Measurements from ENCODE around the gene SDK1. TPM values are rescaled to one million over a fixed set of nuclear protein-coding genes. Genes with fewer than 3 reads are reported as not detected.

Gene SDK1
- total and polyA plus RNA-seq, 2 experiments from 2014 or later, result 2.1 to 10.0 TPM

- Mint-ChIP-seq H3K4me3 (no peak overlapping the region), H3K27ac (no peak overlapping the region), H3K36me3 (ENCODE audit: low read depth) (peaks cover 5% of the 10 kb centered on the region; the same call in 1 of the 3 replicates), H3K4me1 (peaks cover 32% of the 10 kb centered on the region), H3K27me3 (ENCODE audit: insufficient read depth, low read depth, poor library complexity) (peaks cover 2% of the 10 kb centered on the region), H3K9me3 (peaks cover 5% of the 10 kb centered on the region; the same call in 2 of the 3 replicates)
- no peaks in the 10 kb centered on the region for H3F3A ChIP-seq (replicated peaks; ENCODE audit: low read depth)
- H3K9me2 ChIP-seq (ENCODE audit: insufficient read depth), result no peaks in the 10 kb centered on the region
- H3K36me3 ChIP-seq (ENCODE audit: insufficient read depth), result no peaks in the 10 kb centered on the region; the same call in 1 of the 2 replicates
- H3K79me2 ChIP-seq (replicated peaks; ENCODE audit: insufficient read depth), result no peaks in the 10 kb centered on the region
- peaks cover 28% of the 10 kb centered on the region for H3K4me1 ChIP-seq (ENCODE audit: insufficient read depth)
- no peaks in the 10 kb centered on the region for H4K20me1 ChIP-seq (replicated peaks; ENCODE audit: insufficient read depth)
- no peak for ATAC-seq
- no peak overlapping the region for H3K4me2 ChIP-seq
- TF ChIP-seq ZNF462 (CRISPR knock-in tag; IDR thresholded peaks at IDR 0.05) (no peak), EZH2 (IDR thresholded peaks at IDR 0.05; ENCODE audit: low read depth, unreplicated experiment) (no peak), CREB1 (CRISPR knock-in tag; IDR thresholded peaks at IDR 0.05; ENCODE audit: low read depth) (no peak)
- no peak overlapping the region for H3K27ac ChIP-seq (ENCODE audit: low read depth)
- DNase-seq (ENCODE audit: low spot score), result no peak
- no peak overlapping the region for H2AFZ ChIP-seq
- no peaks in the 10 kb centered on the region for H3K27me3 ChIP-seq (ENCODE audit: insufficient read depth)
- H3K4me3 ChIP-seq, result no peak overlapping the region
Observed at GRCh38 chr7:3688071-3688470, 387.0 kb downstream of the SDK1 start.

GRCh38 chr7:3688842-3689241, 387.8 kb downstream of the SDK1 start:
- no peak overlapping the region for H3K27ac Mint-ChIP-seq
- H3K36me3 ChIP-seq (ENCODE audit: insufficient read depth), result no peaks in the 10 kb centered on the region; the same call in 1 of the 2 replicates
- H3K27me3 ChIP-seq (ENCODE audit: insufficient read depth), result no peaks in the 10 kb centered on the region
- DNase-seq (ENCODE audit: low spot score) (no peak), ATAC-seq (no peak)
- no peaks in the 10 kb centered on the region for H3F3A ChIP-seq (replicated peaks; ENCODE audit: low read depth)
- H2AFZ ChIP-seq, result no peak overlapping the region
- no peak overlapping the region for H3K27ac ChIP-seq (ENCODE audit: low read depth)
- peaks cover 30% of the 10 kb centered on the region for H3K4me1 ChIP-seq (ENCODE audit: insufficient read depth)
- no peak overlapping the region for H3K4me3 Mint-ChIP-seq
- no peaks in the 10 kb centered on the region for H3K9me2 ChIP-seq (ENCODE audit: insufficient read depth)
- no peak overlapping the region for H3K4me2 ChIP-seq
- H3K9me3 Mint-ChIP-seq, result peaks cover 5% of the 10 kb centered on the region; the same call in 2 of the 3 replicates
- peaks cover 32% of the 10 kb centered on the region for H3K4me1 Mint-ChIP-seq
- no peak overlapping the region for H3K4me3 ChIP-seq
- H3K27me3 Mint-ChIP-seq (ENCODE audit: insufficient read depth, low read depth, poor library complexity), result peaks cover 2% of the 10 kb centered on the region
- peaks cover 5% of the 10 kb centered on the region; the same call in 1 of the 3 replicates for H3K36me3 Mint-ChIP-seq (ENCODE audit: low read depth)
- H3K79me2 ChIP-seq (replicated peaks; ENCODE audit: insufficient read depth), result no peaks in the 10 kb centered on the region
- H4K20me1 ChIP-seq (replicated peaks; ENCODE audit: insufficient read depth), result no peaks in the 10 kb centered on the region
- no peak for TF ChIP-seq ZNF331 (CRISPR knock-in tag; IDR thresholded peaks at IDR 0.05; ENCODE audit: low read depth)
- no peak for TF ChIP-seq ZNF462 (CRISPR knock-in tag; IDR thresholded peaks at IDR 0.05)

Measured in GM23338 (cell line).